ENCODE results near the gene ARID1B. TPM values are rescaled to one million over a fixed set of nuclear protein-coding genes. Genes with fewer than 3 reads are reported as not detected.

Gene ARID1B
- total RNA-seq, 1 experiment from 2014 or later = 42.8 TPM

DNA sequence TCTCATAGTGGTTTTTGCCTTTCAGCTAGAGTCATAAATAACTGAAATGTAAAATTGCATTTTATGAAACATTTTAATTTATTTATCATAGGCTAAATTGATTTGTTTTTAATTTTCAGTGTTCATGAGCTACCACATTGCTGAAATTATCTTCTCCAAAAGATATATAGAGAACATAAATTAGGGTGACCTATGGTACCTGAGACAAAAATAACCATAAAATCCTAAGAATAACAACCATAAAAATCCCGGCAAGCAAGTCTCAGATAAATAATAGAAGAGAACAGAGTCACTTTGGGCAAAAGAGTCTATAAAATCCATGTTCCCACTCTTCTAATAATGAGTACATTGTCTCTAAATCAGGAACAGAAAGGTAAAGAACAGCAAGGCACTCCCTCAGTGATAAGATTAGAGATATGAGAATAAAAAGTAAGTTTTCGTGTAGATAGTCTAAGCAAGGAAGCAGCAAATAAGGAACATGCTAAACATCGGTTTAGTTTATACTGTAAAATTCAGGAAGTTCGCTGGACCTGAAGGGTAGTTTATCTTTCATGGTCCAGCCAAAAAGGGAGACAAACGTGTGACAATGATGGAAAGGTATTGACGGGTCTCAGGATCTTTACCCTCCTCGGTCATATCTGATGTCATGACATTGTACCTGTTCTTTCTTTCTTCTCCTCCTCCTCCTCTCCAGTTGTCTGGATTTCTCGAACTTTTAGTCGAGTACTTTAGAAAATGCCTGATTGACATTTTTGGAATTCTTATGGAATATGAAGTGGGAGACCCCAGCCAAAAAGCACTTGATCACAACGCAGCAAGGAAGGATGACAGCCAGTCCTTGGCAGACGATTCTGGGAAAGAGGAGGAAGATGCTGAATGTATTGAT, 428.5 kb downstream of the ARID1B start:
- Histone ChIP-seq H3K36me3 (ENCODE audit: low read depth) (no peaks in the 10 kb centered on the region), H2AFZ (no peak overlapping the region), H3K4me1 (replicated peaks; ENCODE audit: insufficient read depth) (no peaks in the 10 kb centered on the region), H3K27ac (no peak overlapping the region), H3K9me2 (ENCODE audit: insufficient read depth) (no peaks in the 10 kb centered on the region), H3K27me3 (ENCODE audit: insufficient read depth, low read depth) (no peaks in the 10 kb centered on the region), H3K4me3 (no peak overlapping the region), H3K79me2 (ENCODE audit: low read depth) (no peaks in the 10 kb centered on the region), H3K9me3 (ENCODE audit: insufficient read depth, low read depth) (no peaks in the 10 kb centered on the region), H3F3A (ENCODE audit: insufficient read depth, low read depth) (no peaks in the 10 kb centered on the region), H3K4me2 (no peak overlapping the region), H4K20me1 (ENCODE audit: insufficient read depth) (no peaks in the 10 kb centered on the region)
- ChIA-PET POLR2A (ENCODE audit: unreplicated experiment) (no interaction called here), CTCF (no interaction called here)
- no peak for DNase-seq
- intact Hi-C loops (cut with micrococcal nuclease; ENCODE audit: unreplicated experiment) = no loop called here
- BruUV-seq (replicated peaks) = no TSS peak
- TF ChIP-seq EZH2 (IDR thresholded peaks at IDR 0.05; ENCODE audit: low read depth) = no peak
- TF ChIP-seq, protein P1, sequence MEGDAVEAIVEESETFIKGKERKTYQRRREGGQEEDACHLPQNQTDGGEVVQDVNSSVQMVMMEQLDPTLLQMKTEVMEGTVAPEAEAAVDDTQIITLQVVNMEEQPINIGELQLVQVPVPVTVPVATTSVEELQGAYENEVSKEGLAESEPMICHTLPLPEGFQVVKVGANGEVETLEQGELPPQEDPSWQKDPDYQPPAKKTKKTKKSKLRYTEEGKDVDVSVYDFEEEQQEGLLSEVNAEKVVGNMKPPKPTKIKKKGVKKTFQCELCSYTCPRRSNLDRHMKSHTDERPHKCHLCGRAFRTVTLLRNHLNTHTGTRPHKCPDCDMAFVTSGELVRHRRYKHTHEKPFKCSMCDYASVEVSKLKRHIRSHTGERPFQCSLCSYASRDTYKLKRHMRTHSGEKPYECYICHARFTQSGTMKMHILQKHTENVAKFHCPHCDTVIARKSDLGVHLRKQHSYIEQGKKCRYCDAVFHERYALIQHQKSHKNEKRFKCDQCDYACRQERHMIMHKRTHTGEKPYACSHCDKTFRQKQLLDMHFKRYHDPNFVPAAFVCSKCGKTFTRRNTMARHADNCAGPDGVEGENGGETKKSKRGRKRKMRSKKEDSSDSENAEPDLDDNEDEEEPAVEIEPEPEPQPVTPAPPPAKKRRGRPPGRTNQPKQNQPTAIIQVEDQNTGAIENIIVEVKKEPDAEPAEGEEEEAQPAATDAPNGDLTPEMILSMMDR (conservative IDR thresholded peaks at IDR 0.05) = no peak

DNA sequence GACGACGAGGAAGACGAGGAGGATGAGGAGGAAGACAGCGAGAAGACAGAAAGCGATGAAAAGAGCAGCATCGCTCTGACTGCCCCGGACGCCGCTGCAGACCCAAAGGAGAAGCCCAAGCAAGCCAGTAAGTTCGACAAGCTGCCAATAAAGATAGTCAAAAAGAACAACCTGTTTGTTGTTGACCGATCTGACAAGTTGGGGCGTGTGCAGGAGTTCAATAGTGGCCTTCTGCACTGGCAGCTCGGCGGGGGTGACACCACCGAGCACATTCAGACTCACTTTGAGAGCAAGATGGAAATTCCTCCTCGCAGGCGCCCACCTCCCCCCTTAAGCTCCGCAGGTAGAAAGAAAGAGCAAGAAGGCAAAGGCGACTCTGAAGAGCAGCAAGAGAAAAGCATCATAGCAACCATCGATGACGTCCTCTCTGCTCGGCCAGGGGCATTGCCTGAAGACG, 429.2 kb downstream of the ARID1B start:
- Histone ChIP-seq H2AFZ (no peak overlapping the region), H3K36me3 (ENCODE audit: low read depth) (no peaks in the 10 kb centered on the region), H3K9me3 (ENCODE audit: insufficient read depth, low read depth) (no peaks in the 10 kb centered on the region), H3K9me2 (ENCODE audit: insufficient read depth) (no peaks in the 10 kb centered on the region), H3K27ac (no peak overlapping the region), H3K27me3 (ENCODE audit: insufficient read depth, low read depth) (no peaks in the 10 kb centered on the region), H4K20me1 (ENCODE audit: insufficient read depth) (no peaks in the 10 kb centered on the region), H3K4me1 (replicated peaks; ENCODE audit: insufficient read depth) (no peaks in the 10 kb centered on the region), H3K4me2 (no peak overlapping the region), H3K79me2 (ENCODE audit: low read depth) (no peaks in the 10 kb centered on the region), H3K4me3 (no peak overlapping the region), H3F3A (ENCODE audit: insufficient read depth, low read depth) (no peaks in the 10 kb centered on the region)
- DNase-seq = no peak
- intact Hi-C loops (cut with micrococcal nuclease; ENCODE audit: unreplicated experiment) = no loop called here
- TF ChIP-seq EZH2 (IDR thresholded peaks at IDR 0.05; ENCODE audit: low read depth) = no peak
- TF ChIP-seq, protein P1 (conservative IDR thresholded peaks at IDR 0.05) = no peak
- BruUV-seq (replicated peaks) = no TSS peak
- ChIA-PET CTCF (no interaction called here), POLR2A (ENCODE audit: unreplicated experiment) (no interaction called here)

DNA sequence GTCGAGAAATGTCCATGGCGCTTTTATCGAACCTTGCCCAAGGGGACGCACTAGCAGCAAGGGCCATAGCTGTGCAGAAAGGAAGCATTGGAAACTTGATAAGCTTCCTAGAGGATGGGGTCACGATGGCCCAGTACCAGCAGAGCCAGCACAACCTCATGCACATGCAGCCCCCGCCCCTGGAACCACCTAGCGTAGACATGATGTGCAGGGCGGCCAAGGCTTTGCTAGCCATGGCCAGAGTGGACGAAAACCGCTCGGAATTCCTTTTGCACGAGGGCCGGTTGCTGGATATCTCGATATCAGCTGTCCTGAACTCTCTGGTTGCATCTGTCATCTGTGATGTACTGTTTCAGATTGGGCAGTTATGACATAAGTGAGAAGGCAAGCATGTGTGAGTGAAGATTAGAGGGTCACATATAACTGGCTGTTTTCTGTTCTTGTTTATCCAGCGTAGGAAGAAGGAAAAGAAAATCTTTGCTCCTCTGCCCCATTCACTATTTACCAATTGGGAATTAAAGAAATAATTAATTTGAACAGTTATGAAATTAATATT, 430.4 kb downstream of the ARID1B start:
- BruUV-seq (replicated peaks) = no TSS peak
- no peak for DNase-seq
- Histone ChIP-seq H3F3A (ENCODE audit: insufficient read depth, low read depth) (no peaks in the 10 kb centered on the region), H3K9me3 (ENCODE audit: insufficient read depth, low read depth) (no peaks in the 10 kb centered on the region), H2AFZ (no peak overlapping the region), H3K27me3 (ENCODE audit: insufficient read depth, low read depth) (no peaks in the 10 kb centered on the region), H3K27ac (no peak overlapping the region), H3K4me3 (no peak overlapping the region), H3K4me2 (no peak overlapping the region), H3K4me1 (replicated peaks; ENCODE audit: insufficient read depth) (no peaks in the 10 kb centered on the region), H3K79me2 (ENCODE audit: low read depth) (no peaks in the 10 kb centered on the region), H4K20me1 (ENCODE audit: insufficient read depth) (no peaks in the 10 kb centered on the region), H3K9me2 (ENCODE audit: insufficient read depth) (no peaks in the 10 kb centered on the region), H3K36me3 (ENCODE audit: low read depth) (no peaks in the 10 kb centered on the region)
- ChIA-PET CTCF (no interaction called here), POLR2A (ENCODE audit: unreplicated experiment) (no interaction called here)
- TF ChIP-seq, protein P1 (conservative IDR thresholded peaks at IDR 0.05) = no peak
- no peak for TF ChIP-seq EZH2 (IDR thresholded peaks at IDR 0.05; ENCODE audit: low read depth)
- intact Hi-C loops (cut with micrococcal nuclease; ENCODE audit: unreplicated experiment) = no loop called here

Data from PC-9 (cell line).